ENCODE data around the gene NEMP2. TPM values are rescaled to one million over a fixed set of nuclear protein-coding genes. Genes with fewer than 3 reads are reported as not detected.

Gene NEMP2
- total and polyA plus RNA-seq, 2 of the 8 experiments (the other 6 are each of a cell fraction or from before 2014, with no cell fraction given): 3.1 to 5.3 TPM

DNA sequence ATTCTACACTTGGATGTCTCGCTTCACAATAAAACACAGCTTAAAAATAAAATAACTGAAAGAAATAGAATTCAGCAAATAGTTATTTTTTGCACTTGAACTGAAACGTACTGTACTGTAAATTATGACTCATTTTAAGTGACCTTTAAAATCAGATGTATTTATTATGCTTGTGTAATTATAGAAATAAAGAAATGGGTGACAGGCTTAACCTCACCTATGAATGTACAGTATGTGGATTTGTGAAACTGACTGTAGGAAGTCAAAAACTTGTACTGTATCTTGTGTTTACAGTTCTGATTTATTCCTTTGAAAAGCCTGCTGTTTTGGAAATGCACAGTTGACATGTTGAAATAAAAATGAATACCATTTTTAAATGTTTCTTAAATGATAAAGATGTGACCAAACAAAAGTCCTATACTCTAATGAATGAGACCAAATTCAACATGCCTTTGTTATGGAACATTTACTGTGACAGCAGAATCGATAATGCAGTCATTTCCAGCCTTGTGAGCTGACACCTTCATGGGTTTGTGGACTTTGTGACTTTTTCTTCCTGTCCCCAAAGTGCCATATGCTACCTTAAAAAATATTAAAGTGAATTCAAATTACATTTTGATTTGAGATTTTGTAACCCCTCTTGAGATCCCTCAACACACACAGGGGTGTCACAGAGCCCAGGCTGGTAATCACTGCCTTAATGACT lies 32.7 kb downstream of the NEMP2 start:
- H4K20me1 ChIP-seq (replicated peaks in 1 of 2; ENCODE audit: control insufficient read depth in 1 of 2, insufficient read depth in 2 of 2, low read length in 2 of 2): no peaks in the 10 kb centered on the region
- no peak overlapping the region for H2BK12ac ChIP-seq (ENCODE audit: low read depth, low read length)
- no peak overlapping the region for H2BK5ac ChIP-seq (ENCODE audit: low read depth, low read length)
- no peak overlapping the region for H3K4me3 ChIP-seq (ENCODE audit: extremely low read depth in 1 of 4, insufficient read depth in 2 of 4, low read depth in 3 of 4, low read length in 4 of 4)
- no peak overlapping the region for H2BK20ac ChIP-seq (ENCODE audit: low read length)
- no peaks in the 10 kb centered on the region for H3K79me2 ChIP-seq (ENCODE audit: control insufficient read depth in 1 of 2, insufficient read depth in 2 of 2, low read length in 2 of 2)
- no peak overlapping the region for H4K8ac ChIP-seq (ENCODE audit: extremely low read depth, insufficient read depth, low read length)
- H4K91ac ChIP-seq (replicated peaks; ENCODE audit: insufficient read length, low read length): no peak overlapping the region
- H3K14ac ChIP-seq (ENCODE audit: insufficient read length): no peak overlapping the region
- no peak overlapping the region for H2AFZ ChIP-seq (ENCODE audit: low read length)
- no peaks in the 10 kb centered on the region for H3K27me3 ChIP-seq (replicated peaks in 1 of 4; ENCODE audit: control insufficient read depth in 3 of 4, extremely low read depth in 1 of 4, insufficient read depth in 3 of 4, low read length in 3 of 4)
- H3K79me1 ChIP-seq (ENCODE audit: low read depth, low read length): no peaks in the 10 kb centered on the region
- H3K4me1 ChIP-seq (replicated peaks in 1 of 4; ENCODE audit: control insufficient read depth in 3 of 4, insufficient read depth in 4 of 4, low read length in 3 of 4): peaks cover 0 to 1% (median 0%) of the 10 kb centered on the region in 4 experiments; a peak in 1 of 7 replicates
- H3K27ac ChIP-seq (ENCODE audit: low read depth, low read length): no peak overlapping the region
- H3K18ac ChIP-seq (ENCODE audit: extremely low read depth, low read length): no peak overlapping the region
- no peak overlapping the region for H3K23ac ChIP-seq (ENCODE audit: insufficient read length)
- no peaks in the 10 kb centered on the region; a peak in 1 of 8 replicates for H3K36me3 ChIP-seq (ENCODE audit: control insufficient read depth in 2 of 4, insufficient read depth in 4 of 4, low read length in 3 of 4)
- no peak overlapping the region for H3K9ac ChIP-seq (replicated peaks in 1 of 4; ENCODE audit: extremely low read depth in 1 of 4, low read depth in 3 of 4, low read length in 3 of 4)
- no peak for FAIRE-seq
- 92% methylated on average over 3 of the region's 3 CpGs; no CpG with 5 or more reads in 1 of the 2 experiments for WGBS, 2 experiments (ENCODE audit: extremely low coverage in 1 of 2, insufficient coverage in 1 of 2, insufficient read length in 1 of 2, insufficient replicate concordance in 2 of 2, low coverage in 1 of 2, low lambda C conversion rate in 2 of 2, missing lambda C conversion rate in 1 of 2)
- H3K56ac ChIP-seq (replicated peaks; ENCODE audit: insufficient read length, low read depth, low read length): no peak overlapping the region
- DNase-seq (ENCODE audit: low read depth in 1 of 2, low spot score in 2 of 2): no peak
- H4K5ac ChIP-seq (ENCODE audit: insufficient read length, low read depth, low read length): no peak overlapping the region
- CTCF ChIA-PET (ENCODE audit: partially characterized antibody): interaction anchor here (0.8 to 1.7 kb wide), 4 partner anchors 9 to 92 kb away, joined by 3 to 7 read pairs (median 4); no protein-coding TSS in a partner anchor
- H3K9me3 ChIP-seq (ENCODE audit: insufficient read depth in 2 of 2, low read depth in 1 of 2, low read length in 1 of 2): no peaks in the 10 kb centered on the region
- H3K4me2 ChIP-seq (ENCODE audit: insufficient read depth in 1 of 2, low read depth in 2 of 2, low read length in 2 of 2): no peak overlapping the region
- no peaks in the 10 kb centered on the region for H3K23me2 ChIP-seq (ENCODE audit: low read depth, low read length)
- H3K4ac ChIP-seq (replicated peaks; ENCODE audit: insufficient read length, low read depth, low read length): no peak overlapping the region
- H2BK15ac ChIP-seq (ENCODE audit: low read length): no peak overlapping the region
- POLR2A ChIA-PET (ENCODE audit: partially characterized antibody): interaction anchor here (1.9 kb wide), 1 partner anchor 33 kb away, joined by 5 read pairs; the partner anchor contains the start of gene NEMP2
- no peak overlapping the region for H2AK5ac ChIP-seq (ENCODE audit: low read depth, low read length)
- H2BK120ac ChIP-seq (replicated peaks; ENCODE audit: low read depth, low read length): no peak overlapping the region
- TF ChIP-seq TEAD4 (IDR thresholded peaks at IDR 0.05; ENCODE audit: low read depth, low read length): no peak
- no peak for TF ChIP-seq RNF2 (IDR thresholded peaks at IDR 0.05; ENCODE audit: borderline replicate concordance, low read depth, low read length, missing control alignments, poor library complexity, severe bottlenecking)
- TF ChIP-seq SIX5 (IDR thresholded peaks at IDR 0.05; ENCODE audit: low read depth, low read length): no peak
- TF ChIP-seq SUZ12 (IDR thresholded peaks at IDR 0.05; ENCODE audit: low read length): no peak
- no peak for TF ChIP-seq SAP30 (IDR thresholded peaks at IDR 0.05; ENCODE audit: insufficient read depth, insufficient replicate concordance, low read length)
- no peak for TF ChIP-seq CBX5 (IDR thresholded peaks at IDR 0.05; ENCODE audit: low read depth, low read length)
- no peak for TF ChIP-seq KDM5A (IDR thresholded peaks at IDR 0.05; ENCODE audit: low read length)
- no peak for TF ChIP-seq EGR1 (IDR thresholded peaks at IDR 0.05; ENCODE audit: borderline replicate concordance, low read depth, low read length)
- TF ChIP-seq SP1 (IDR thresholded peaks at IDR 0.05; ENCODE audit: low read depth, low read length): no peak
- no peak for TF ChIP-seq CBX8 (IDR thresholded peaks at IDR 0.05; ENCODE audit: borderline replicate concordance, low read depth, low read length)
- TF ChIP-seq BCL11A (IDR thresholded peaks at IDR 0.05; ENCODE audit: low read depth in 2 of 2, low read length in 2 of 2): no peak
- TF ChIP-seq, protein P1, sequence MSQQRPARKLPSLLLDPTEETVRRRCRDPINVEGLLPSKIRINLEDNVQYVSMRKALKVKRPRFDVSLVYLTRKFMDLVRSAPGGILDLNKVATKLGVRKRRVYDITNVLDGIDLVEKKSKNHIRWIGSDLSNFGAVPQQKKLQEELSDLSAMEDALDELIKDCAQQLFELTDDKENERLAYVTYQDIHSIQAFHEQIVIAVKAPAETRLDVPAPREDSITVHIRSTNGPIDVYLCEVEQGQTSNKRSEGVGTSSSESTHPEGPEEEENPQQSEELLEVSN (IDR thresholded peaks at IDR 0.05): no peak

Data from H1 (cell line).